Upper lobe of right lung (tissue), 1 donor: Measurements from ENCODE around the gene SAMD4B. TPM values are rescaled to one million over a fixed set of nuclear protein-coding genes. Genes with fewer than 3 reads are reported as not detected.

ENCODE experiments used
- ATAC-seq: fragments of 200-7000 bp; cut with Tn5 transposase; one replicate; pipeline ENCODE4 v1.9.1; 2020; ENCODE audit warnings: mild to moderate bottlenecking, moderate library complexity
- DNase-seq: peaks from one replicate; pipeline ENCODE4 v3.0.0-alpha.2; 2020
- H3K27ac ChIP-seq: fragments of 200-600 bp; one replicate; pipeline ENCODE4 v1.8.0; 2022
- H3K27me3 ChIP-seq: fragments of 200-600 bp; one replicate; pipeline ENCODE4 v1.8.0; 2022; ENCODE audit warnings: mild to moderate bottlenecking
- H3K36me3 ChIP-seq: fragments of 200-600 bp; one replicate; pipeline ENCODE4 v1.8.0; 2022
- H3K4me1 ChIP-seq: fragments of 200-600 bp; one replicate; pipeline ENCODE4 v1.8.0; 2022
- H3K4me3 ChIP-seq: fragments of 200-600 bp; one replicate; pipeline ENCODE4 v1.8.0; 2022; ENCODE audit warnings: mild to moderate bottlenecking
- H3K9me3 ChIP-seq: fragments of 200-600 bp; one replicate; pipeline ENCODE4 v1.8.0; 2022
- CTCF ChIP-seq: fragments of 200-600 bp; IDR thresholded peaks from one replicate; pipeline ENCODE4 v1.8.0; 2022; ENCODE audit warnings: antibody characterized with exemption
- intact Hi-C: fragments of 100-400 bp; cut with DNase I; formaldehyde crosslinking; loops from one replicate; pipeline ENCODE4 v1.11.0; 2022
- total RNA-seq: library from RNA; stranded (reverse); fragmentation: NEBNext Ultra II Directional; extraction: Animal tissue kit (Norgen Biotek cat#: 25700); gene quantifications from one replicate; pipeline ENCODE4 v1.2.1, GENCODE V29; 2021
- donor health status: DM: no; HTN: yes; CAD: no; lungs with severe emphysema.

Gene SAMD4B
- total RNA-seq, 1 donor from 2014 or later: 81.2 TPM

GRCh38 chr19:39310558-39311311 lies 31.5 kb upstream of the SAMD4B start:
- H3K27ac ChIP-seq: no peak overlapping the region
- H3K27me3 ChIP-seq: peaks cover 18% of the 10 kb centered on the region
- no peak overlapping the region for H3K4me3 ChIP-seq
- intact Hi-C loops: no loop called here
- no peaks in the 10 kb centered on the region for H3K36me3 ChIP-seq
- TF ChIP-seq CTCF: no peak
- DNase-seq: no peak
- no peaks in the 10 kb centered on the region for H3K9me3 ChIP-seq
- H3K4me1 ChIP-seq: no peaks in the 10 kb centered on the region
- no peak for ATAC-seq

GRCh38 chr19:39314016-39314728 lies 28.0 kb upstream of the SAMD4B start:
- no peak for ATAC-seq
- H3K27ac ChIP-seq: no peak overlapping the region
- no peak for DNase-seq

GRCh38 chr19:39315933-39316332 lies 26.3 kb upstream of the SAMD4B start:
- no peak for TF ChIP-seq CTCF
- no peak overlapping the region for H3K27ac ChIP-seq
- no peak for DNase-seq
- H3K36me3 ChIP-seq: no peaks in the 10 kb centered on the region
- H3K4me1 ChIP-seq: no peaks in the 10 kb centered on the region
- intact Hi-C loops: no loop called here
- no peak for ATAC-seq
- H3K4me3 ChIP-seq: no peak overlapping the region
- no peaks in the 10 kb centered on the region for H3K27me3 ChIP-seq
- no peaks in the 10 kb centered on the region for H3K9me3 ChIP-seq

More at GRCh38 chr19:39314016-39314728, 28.0 kb upstream of the SAMD4B start:
- Histone ChIP-seq H3K4me3 (no peak overlapping the region), H3K36me3 (no peaks in the 10 kb centered on the region), H3K4me1 (no peaks in the 10 kb centered on the region), H3K9me3 (no peaks in the 10 kb centered on the region), H3K27me3 (no peaks in the 10 kb centered on the region)
- intact Hi-C loops: no loop called here
- TF ChIP-seq CTCF: no peak

- Histone ChIP-seq H3K36me3 (no peaks in the 10 kb centered on the region), H3K27ac (no peak overlapping the region), H3K4me1 (no peaks in the 10 kb centered on the region), H3K4me3 (no peak overlapping the region), H3K27me3 (no peaks in the 10 kb centered on the region), H3K9me3 (no peaks in the 10 kb centered on the region)
- ATAC-seq (no peak), DNase-seq (no peak)
- intact Hi-C loops: no loop called here
- no peak for TF ChIP-seq CTCF
These were observed 25.4 kb upstream of the SAMD4B start for GRCh38 chr19:39316627-39317321.

GRCh38 chr19:39317476-39317875 lies 24.7 kb upstream of the SAMD4B start:
- no peaks in the 10 kb centered on the region for H3K4me1 ChIP-seq
- no peaks in the 10 kb centered on the region for H3K36me3 ChIP-seq
- no peaks in the 10 kb centered on the region for H3K9me3 ChIP-seq
- intact Hi-C loops: no loop called here
- no peak for ATAC-seq
- no peaks in the 10 kb centered on the region for H3K27me3 ChIP-seq
- H3K27ac ChIP-seq: no peak overlapping the region
- H3K4me3 ChIP-seq: no peak overlapping the region
- DNase-seq: no peak
- no peak for TF ChIP-seq CTCF
